Measurements from ENCODE around the gene HS1BP3. TPM values are rescaled to one million over a fixed set of nuclear protein-coding genes. Genes with fewer than 3 reads are reported as not detected.

Gene HS1BP3
- total and polyA plus RNA-seq, 8 donors: 9.5 to 16.8 (median 10.8) TPM

DNA sequence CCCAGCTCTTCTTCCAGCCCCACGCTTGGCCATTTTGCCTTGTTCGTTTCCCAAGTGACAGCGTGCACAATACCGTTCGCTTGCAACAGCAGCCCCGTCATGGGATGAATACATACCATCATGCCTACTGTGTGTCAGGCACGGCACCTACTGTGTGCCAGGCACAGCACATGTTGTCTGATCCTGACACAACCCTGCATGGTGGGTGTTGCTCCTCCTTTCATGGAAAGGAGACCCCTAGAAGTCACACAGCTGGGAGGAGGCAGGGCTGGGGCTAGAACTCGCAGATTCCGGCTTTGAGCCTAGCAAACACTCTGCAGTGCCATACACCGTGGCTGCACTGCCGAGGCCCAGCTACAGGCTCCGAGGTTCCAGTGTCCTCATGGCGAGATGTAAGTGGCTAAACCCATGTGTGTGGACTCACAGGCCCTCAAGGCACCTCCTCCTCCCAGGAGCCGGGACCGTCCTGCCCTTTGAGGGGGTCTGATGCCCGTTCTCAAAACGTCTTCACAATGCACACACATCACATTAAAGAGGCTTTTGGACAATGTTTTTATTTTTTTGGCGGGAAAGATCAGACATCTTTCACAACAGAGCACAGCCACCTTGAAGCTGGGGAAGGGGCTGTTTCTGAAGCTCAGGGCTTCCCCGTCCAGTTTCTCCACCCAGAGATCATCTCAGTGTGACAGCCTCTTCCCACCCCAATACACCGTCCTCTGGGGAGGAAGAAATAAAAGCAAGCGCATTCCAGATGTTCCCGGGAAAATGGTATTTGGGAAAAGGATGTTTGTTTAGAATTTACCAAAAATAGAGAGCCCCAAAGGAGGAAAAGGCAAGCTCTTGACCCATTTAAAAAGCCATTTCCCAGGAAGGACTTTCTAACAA is 64.9 kb downstream of the HS1BP3 start:
- intact Hi-C loops (cut with DNase I): no loop called here
- peak overlapping the region in 1 of 4 donors; percentile 74 for H3K27ac ChIP-seq

DNA sequence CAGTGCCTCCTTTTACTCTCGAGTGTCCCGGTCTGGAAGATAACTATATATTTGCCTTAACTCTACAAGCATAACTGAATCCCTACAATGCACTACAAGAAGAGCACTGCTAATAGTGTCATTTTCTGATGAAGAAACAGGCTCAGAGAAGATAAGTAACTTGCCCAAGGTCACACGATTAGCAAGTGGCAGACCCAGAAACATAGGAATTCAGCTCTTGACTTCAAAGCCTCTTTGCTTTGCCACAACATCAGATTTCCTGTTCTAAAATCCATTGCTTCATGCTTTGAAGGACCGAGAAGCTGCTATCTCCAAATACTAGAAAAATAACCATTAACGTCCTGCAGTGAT is 65.6 kb downstream of the HS1BP3 start:
- ATAC-seq (no peak), FAIRE-seq (no peak), DNase-seq (no peak)
- Histone ChIP-seq H3K9me3 (no peaks in the 10 kb centered on the region), H3K27ac (peak overlapping the region in 3 of 4 donors; percentile 53 to 74 (median 57)), H3K27me3 (no peaks in the 10 kb centered on the region), H3K4me1 (peaks cover 0 to 8% (median 0%) of the 10 kb centered on the region in 3 donors), H3K4me3 (no peak overlapping the region), H3K36me3 (no peaks in the 10 kb centered on the region)
- 38 to 42% methylated on average over 5 of the region's 5 CpGs for WGBS, 2 donors
- intact Hi-C loops (cut with DNase I): no loop called here
- TF ChIP-seq CTCF (IDR thresholded peaks at IDR 0.05): no peak

More for the DNA sequence above, 64.9 kb downstream of the HS1BP3 start:
- Histone ChIP-seq H3K27me3 (no peaks in the 10 kb centered on the region), H3K4me1 (peaks cover 0 to 8% (median 0%) of the 10 kb centered on the region in 3 donors), H3K36me3 (no peaks in the 10 kb centered on the region), H3K9me3 (no peaks in the 10 kb centered on the region), H3K4me3 (no peak overlapping the region)
- no peak for TF ChIP-seq CTCF (IDR thresholded peaks at IDR 0.05)
- ATAC-seq (no peak), FAIRE-seq (no peak), DNase-seq (peak in 1 of 6 donors; percentile 43)
- 82 to 83% methylated on average over 22 of the region's 22 CpGs for WGBS, 2 donors

DNA sequence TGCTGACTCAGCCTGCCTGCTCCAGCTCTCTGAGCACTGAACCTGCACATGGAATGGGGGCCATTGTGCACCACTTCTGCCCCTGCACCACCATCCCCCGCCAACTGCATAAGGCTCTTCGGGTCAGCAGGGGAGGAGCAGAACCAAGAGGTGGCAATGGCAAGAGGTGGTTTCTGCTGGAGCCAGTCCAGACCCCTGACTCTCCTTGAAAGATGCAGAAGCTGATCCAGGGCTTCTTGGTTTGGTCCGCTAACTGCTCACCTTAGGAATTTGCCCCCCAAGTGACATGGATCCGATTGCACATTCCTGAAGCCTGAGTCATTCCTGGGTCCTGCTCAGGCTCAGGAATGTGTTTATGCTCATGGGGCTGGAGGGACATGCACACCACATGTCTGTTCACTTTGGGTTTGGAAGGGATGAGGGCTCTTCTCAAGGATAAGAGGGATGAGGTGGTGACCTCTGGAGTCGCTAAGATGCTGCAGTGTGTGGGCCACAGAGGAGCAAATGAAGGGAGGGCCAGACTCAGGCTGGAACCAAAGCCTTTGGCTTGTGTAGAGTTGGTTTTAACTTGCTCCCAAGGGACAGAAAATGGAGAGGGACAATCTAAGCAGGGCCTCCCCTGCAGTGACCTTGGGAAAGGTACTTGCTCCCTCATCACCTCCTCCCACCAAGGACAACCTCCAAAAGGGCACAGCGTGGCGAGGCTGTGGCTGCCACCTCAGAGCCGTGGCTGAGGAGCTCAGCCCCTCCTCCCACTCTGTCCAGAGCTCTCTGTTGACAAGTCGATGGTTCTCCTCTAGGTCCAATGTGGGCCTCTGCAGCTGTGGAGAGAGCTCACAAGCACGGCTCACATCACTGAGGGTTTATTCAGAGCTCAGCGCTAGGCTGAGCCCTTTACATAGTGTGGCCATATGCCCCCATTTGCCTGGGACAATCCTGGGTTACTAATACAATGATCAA is 66.2 kb downstream of the HS1BP3 start:
- Histone ChIP-seq H3K36me3 (no peaks in the 10 kb centered on the region), H3K27me3 (no peaks in the 10 kb centered on the region), H3K4me3 (no peak overlapping the region), H3K4me1 (peaks cover 0 to 8% (median 0%) of the 10 kb centered on the region in 3 donors), H3K9me3 (no peaks in the 10 kb centered on the region), H3K27ac (peak overlapping the region; percentile 53 to 74 (median 60))
- FAIRE-seq (no peak), ATAC-seq (peak; percentile 60 to 86 (median 84)), DNase-seq (peak in 5 of 6 donors; percentile 39 to 61 (median 44))
- intact Hi-C loops (cut with DNase I): no loop called here
- 60 to 63% methylated on average over 11 of the region's 11 CpGs for WGBS, 2 donors
- no peak for TF ChIP-seq CTCF (IDR thresholded peaks at IDR 0.05)

GRCh38 chr2:20584045-20584398 is 66.9 kb downstream of the HS1BP3 start:
- Histone ChIP-seq H3K9me3 (no peaks in the 10 kb centered on the region), H3K4me1 (peaks cover 0 to 8% (median 0%) of the 10 kb centered on the region in 3 donors), H3K27me3 (no peaks in the 10 kb centered on the region), H3K36me3 (no peaks in the 10 kb centered on the region), H3K4me3 (no peak overlapping the region), H3K27ac (peak overlapping the region; percentile 53 to 74 (median 60))
- 72 to 86% methylated on average over 3 of the region's 3 CpGs for WGBS, 2 donors
- DNase-seq: peak in 1 of 6 donors; percentile 41
- peak in 3 of 4 donors; percentile 21 to 54 (median 46) for ATAC-seq
- intact Hi-C loops (cut with DNase I): no loop called here
- no peak for TF ChIP-seq CTCF (IDR thresholded peaks at IDR 0.05)
- FAIRE-seq: no peak

All from pancreas (tissue), 10 donors.